HG02885 (cell line): Measurements from ENCODE around the gene OMA1.

Experiments used
- ATAC-seq: cut with Tn5 transposase; IDR thresholded peaks from one replicate; pipeline ENCODE4 v1.9.1; 2021; ENCODE audit warnings: mild to moderate bottlenecking; ENCODE audit not compliant: unreplicated experiment, poor library complexity

The OMA1 gene

DNA sequence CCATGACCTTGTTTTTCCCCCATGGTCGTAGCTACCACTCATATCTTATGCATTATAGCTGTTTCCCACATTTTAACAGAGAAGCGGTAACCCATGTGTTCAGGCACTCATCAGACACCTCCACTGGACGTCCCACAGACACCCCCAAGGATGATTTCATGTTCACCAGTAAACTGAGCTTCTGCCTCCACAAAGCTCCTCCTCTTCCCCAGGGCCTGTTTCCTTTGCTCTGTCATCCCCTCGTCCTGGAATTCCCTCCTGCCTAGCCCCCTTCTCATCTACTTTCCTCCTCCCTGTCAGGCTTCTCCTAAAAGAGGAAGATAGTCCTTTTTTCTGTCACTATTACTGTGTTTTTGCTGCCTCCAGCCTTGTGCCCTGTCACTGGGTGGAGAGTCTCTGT lies 111.2 kb downstream of the OMA1 start:
- ATAC-seq, result no peak

GRCh38 chr1:58434607-58435006 lies 111.9 kb downstream of the OMA1 start:
- no peak for ATAC-seq

DNA sequence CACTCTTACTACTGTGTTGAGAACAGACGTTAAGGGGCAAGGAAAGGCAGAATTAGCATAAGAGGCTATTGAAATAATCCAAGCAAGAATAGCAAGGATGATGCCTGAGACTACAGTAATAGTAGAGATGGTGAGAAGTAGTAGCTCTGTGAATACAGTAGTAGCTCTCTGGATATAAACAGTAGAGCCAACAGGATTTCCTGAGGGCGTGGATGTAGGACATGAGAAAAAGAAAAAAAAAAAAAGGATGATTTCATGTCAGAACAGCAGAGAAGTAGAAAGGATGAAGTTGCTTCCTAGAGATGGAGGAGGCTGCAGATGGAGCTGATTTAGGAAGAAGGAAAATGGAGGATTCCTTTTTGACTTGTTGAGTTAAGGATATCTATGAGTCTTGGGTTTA lies 112.3 kb downstream of the OMA1 start:
- no peak for ATAC-seq

GRCh38 chr1:58432851-58433668 lies 113.5 kb downstream of the OMA1 start:
- ATAC-seq, result no peak

- no peak for ATAC-seq
These were observed 114.5 kb downstream of the OMA1 start for GRCh38 chr1:58431901-58432620.
